Calu3 (cell line): ENCODE data around the gene KCNJ10. TPM values are rescaled to one million over a fixed set of nuclear protein-coding genes. Genes with fewer than 3 reads are reported as not detected.

Source experiments
- BruUV-seq: library from RNA; stranded (reverse); fragments of 400-500 nt; replicated peaks from 2 replicates; lab custom pipeline; 2021; lab: Mats Ljungman, UMichigan
- CTCF ChIA-PET: fragments of 300-600 bp; sonication (Branson Sonifier 250); formaldehyde crosslinking; loops from one replicate; lab custom pipeline; 2022; ENCODE audit warnings: antibody characterized with exemption; lab: Charles Lee
- DNase-seq: peaks from one replicate; pipeline ENCODE4 v3.0.0; 2022
- H3K27ac Mint-ChIP-seq: one replicate; pipeline ENCODE4 v1.8.0; 2022; ENCODE audit warnings: mixed read lengths; ENCODE audit not compliant: unreplicated experiment
- H3K27me3 Mint-ChIP-seq: one replicate; pipeline ENCODE4 v1.8.0; 2022; ENCODE audit warnings: mixed read lengths; ENCODE audit not compliant: unreplicated experiment
- H3K36me3 Mint-ChIP-seq: one replicate; pipeline ENCODE4 v1.8.0; 2022; ENCODE audit warnings: mild to moderate bottlenecking, moderate library complexity, mixed read lengths; ENCODE audit not compliant: insufficient read depth, unreplicated experiment
- H3K4me1 Mint-ChIP-seq: one replicate; pipeline ENCODE4 v1.8.0; 2022; ENCODE audit warnings: mild to moderate bottlenecking, low read depth, mixed read lengths; ENCODE audit not compliant: unreplicated experiment
- H3K4me3 Mint-ChIP-seq: one replicate; pipeline ENCODE4 v1.8.0; 2022; ENCODE audit warnings: mild to moderate bottlenecking, low read depth, moderate library complexity, mixed read lengths; ENCODE audit not compliant: unreplicated experiment
- H3K9me3 Mint-ChIP-seq: one replicate; pipeline ENCODE4 v1.8.0; 2022; ENCODE audit warnings: low read depth, mixed read lengths; ENCODE audit not compliant: unreplicated experiment
- intact Hi-C: fragments of 100-400 bp; cut with micrococcal nuclease; formaldehyde crosslinking; loops from one replicate; pipeline ENCODE4 v1.10.0; 2022; ENCODE audit not compliant: unreplicated experiment
- total RNA-seq: library from RNA; stranded (reverse); gene quantifications from 2 replicates; pipeline ENCODE4 v1.2.3, GENCODE V29; 2022
- TF ChIP-seq, protein P1 (sequence below): fragments of 200-600 bp; IDR thresholded peaks from one replicate; pipeline ENCODE4 v1.8.0; 2022; ENCODE audit warnings: antibody characterized with exemption; ENCODE audit not compliant: unreplicated experiment

Gene KCNJ10
- total RNA-seq, 1 experiment from 2014 or later = not detected

DNA sequence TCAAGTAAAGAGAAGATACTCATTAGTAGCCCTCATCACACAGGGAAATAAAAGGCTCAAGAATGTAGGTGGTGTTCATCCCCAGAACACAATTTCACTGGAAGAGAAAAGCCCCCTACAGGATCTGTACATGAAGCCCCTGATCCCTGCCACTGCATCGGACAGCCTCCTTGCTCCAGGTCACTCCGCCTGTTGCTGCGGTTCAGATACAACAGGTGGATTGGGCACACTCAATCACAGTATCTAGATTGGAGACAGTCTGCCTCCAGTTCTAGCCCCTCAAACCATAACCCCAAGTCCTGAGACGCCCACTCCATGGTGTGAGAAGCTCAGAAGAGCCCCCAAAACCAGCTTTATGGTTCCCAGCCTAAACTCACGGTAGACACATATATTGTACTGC, 117.0 kb downstream of the KCNJ10 start:
- intact Hi-C loops = no loop called here
- no TSS peak for BruUV-seq
- DNase-seq = no peak
- Mint-ChIP-seq H3K36me3 (peaks cover 5% of the 10 kb centered on the region), H3K27ac (no peak overlapping the region), H3K27me3 (peaks cover 64% of the 10 kb centered on the region), H3K4me1 (peaks cover 19% of the 10 kb centered on the region), H3K9me3 (no peaks in the 10 kb centered on the region), H3K4me3 (no peak overlapping the region)
- CTCF ChIA-PET = no interaction called here
- TF ChIP-seq, protein P1, sequence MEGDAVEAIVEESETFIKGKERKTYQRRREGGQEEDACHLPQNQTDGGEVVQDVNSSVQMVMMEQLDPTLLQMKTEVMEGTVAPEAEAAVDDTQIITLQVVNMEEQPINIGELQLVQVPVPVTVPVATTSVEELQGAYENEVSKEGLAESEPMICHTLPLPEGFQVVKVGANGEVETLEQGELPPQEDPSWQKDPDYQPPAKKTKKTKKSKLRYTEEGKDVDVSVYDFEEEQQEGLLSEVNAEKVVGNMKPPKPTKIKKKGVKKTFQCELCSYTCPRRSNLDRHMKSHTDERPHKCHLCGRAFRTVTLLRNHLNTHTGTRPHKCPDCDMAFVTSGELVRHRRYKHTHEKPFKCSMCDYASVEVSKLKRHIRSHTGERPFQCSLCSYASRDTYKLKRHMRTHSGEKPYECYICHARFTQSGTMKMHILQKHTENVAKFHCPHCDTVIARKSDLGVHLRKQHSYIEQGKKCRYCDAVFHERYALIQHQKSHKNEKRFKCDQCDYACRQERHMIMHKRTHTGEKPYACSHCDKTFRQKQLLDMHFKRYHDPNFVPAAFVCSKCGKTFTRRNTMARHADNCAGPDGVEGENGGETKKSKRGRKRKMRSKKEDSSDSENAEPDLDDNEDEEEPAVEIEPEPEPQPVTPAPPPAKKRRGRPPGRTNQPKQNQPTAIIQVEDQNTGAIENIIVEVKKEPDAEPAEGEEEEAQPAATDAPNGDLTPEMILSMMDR = no peak

DNA sequence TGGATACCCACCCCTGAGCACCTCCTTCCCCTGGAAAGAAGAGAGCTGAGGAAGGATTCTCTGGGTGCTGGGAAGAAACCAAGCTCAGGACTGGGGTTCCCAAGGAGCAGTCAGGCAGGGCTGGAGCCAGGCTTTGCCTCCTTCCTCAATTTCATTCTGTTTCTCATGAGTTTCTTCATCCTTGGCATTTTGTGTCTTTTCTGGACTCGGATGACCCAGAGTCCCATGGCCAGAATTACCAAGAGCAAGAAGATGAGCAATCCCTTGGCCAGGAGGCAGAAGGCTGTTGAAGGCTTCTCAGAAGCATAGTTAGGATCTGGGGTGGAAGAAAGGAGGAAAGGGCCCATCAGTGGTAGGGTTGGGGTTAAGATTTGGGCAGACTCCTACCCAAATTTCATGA, 118.4 kb downstream of the KCNJ10 start:
- no peaks in the 10 kb centered on the region for H3K9me3 Mint-ChIP-seq
- BruUV-seq = no TSS peak
- TF ChIP-seq, protein P1 = no peak
- peaks cover 64% of the 10 kb centered on the region for H3K27me3 Mint-ChIP-seq
- peaks cover 20% of the 10 kb centered on the region for H3K4me1 Mint-ChIP-seq
- peaks cover 6% of the 10 kb centered on the region for H3K36me3 Mint-ChIP-seq
- intact Hi-C loops = no loop called here
- DNase-seq = no peak
- H3K4me3 Mint-ChIP-seq = no peak overlapping the region
- CTCF ChIA-PET = no interaction called here
- H3K27ac Mint-ChIP-seq = no peak overlapping the region

GRCh38 chr1:159951016-159951415, 118.9 kb downstream of the KCNJ10 start:
- no TSS peak for BruUV-seq
- DNase-seq = no peak
- peaks cover 62% of the 10 kb centered on the region for H3K27me3 Mint-ChIP-seq
- H3K27ac Mint-ChIP-seq = no peak overlapping the region
- H3K9me3 Mint-ChIP-seq = no peaks in the 10 kb centered on the region
- H3K4me3 Mint-ChIP-seq = no peak overlapping the region
- TF ChIP-seq, protein P1 = no peak
- H3K36me3 Mint-ChIP-seq = peaks cover 11% of the 10 kb centered on the region
- H3K4me1 Mint-ChIP-seq = peaks cover 20% of the 10 kb centered on the region
- intact Hi-C loops = no loop called here
- CTCF ChIA-PET = no interaction called here

DNA sequence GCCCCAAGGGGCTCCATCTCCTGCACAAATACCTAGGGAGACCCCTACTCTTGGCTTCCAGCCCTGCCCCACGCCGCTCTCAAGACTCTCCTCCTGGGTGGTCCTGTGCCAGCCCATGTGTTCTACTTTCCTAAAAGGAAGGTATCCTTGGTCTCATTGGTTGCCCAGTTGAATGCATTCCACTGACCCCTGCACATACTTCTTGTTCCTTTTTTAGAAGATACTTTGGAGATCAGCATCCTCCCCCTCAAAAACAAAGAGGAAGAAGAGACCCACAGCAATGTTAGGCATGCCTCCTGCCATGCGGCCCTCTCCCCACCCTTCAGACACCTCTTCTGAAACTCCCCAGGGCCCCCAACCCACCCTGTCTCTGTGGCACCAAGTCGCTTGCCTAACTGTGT, 120.0 kb downstream of the KCNJ10 start:
- H3K4me1 Mint-ChIP-seq = peaks cover 28% of the 10 kb centered on the region
- no peaks in the 10 kb centered on the region for H3K9me3 Mint-ChIP-seq
- H3K27ac Mint-ChIP-seq = no peak overlapping the region
- H3K27me3 Mint-ChIP-seq = peaks cover 52% of the 10 kb centered on the region
- no peak overlapping the region for H3K4me3 Mint-ChIP-seq
- intact Hi-C loops = loop anchor here (10.0 kb wide), 1 partner anchor 425 kb away; no protein-coding TSS in a partner anchor
- TF ChIP-seq, protein P1 = no peak
- no TSS peak for BruUV-seq
- CTCF ChIA-PET = no interaction called here
- H3K36me3 Mint-ChIP-seq = peaks cover 22% of the 10 kb centered on the region
- DNase-seq = no peak
